MCF 10A (cell line): ENCODE measurements around the gene AIP. TPM values are rescaled to one million over a fixed set of nuclear protein-coding genes. Genes with fewer than 3 reads are reported as not detected.
"Not testable (repeated sequence)": the region's sequence is repeated elsewhere in the genome, so short reads cannot be mapped to it uniquely, and the experiment has no call there.

Experiments
- BruUV-seq: library from RNA; stranded (reverse); fragments of 400-500 nt; replicated peaks from 2 replicates; lab custom pipeline; 2021; lab: Mats Ljungman, UMichigan
- CTCF ChIA-PET: fragments of 300-600 bp; sonication (Branson Sonifier 250); formaldehyde crosslinking; extraction: SDS; loops from one replicate; lab custom pipeline; 2021; ENCODE audit warnings: antibody characterized with exemption, inconsistent platforms; lab: Yijun Ruan, JAX
- POLR2A ChIA-PET: fragments of 300-600, 350-650 bp; sonication (Branson Sonifier 250); formaldehyde crosslinking; extraction: SDS; loops from one replicate; lab custom pipeline; 2020; ENCODE audit warnings: antibody characterized with exemption, inconsistent platforms; lab: Yijun Ruan, JAX
- DNase-seq: peaks from one replicate; pipeline ENCODE4 v3.0.0-alpha.2; 2018; ENCODE audit not compliant: unreplicated experiment
- H3K27ac Mint-ChIP-seq: one replicate; pipeline ENCODE4 v1.8.0; 2022; ENCODE audit warnings: mild to moderate bottlenecking, low read depth, mixed read lengths; ENCODE audit not compliant: unreplicated experiment
- H3K27me3 Mint-ChIP-seq: one replicate; pipeline ENCODE4 v1.8.0; 2022; ENCODE audit warnings: mixed read lengths; ENCODE audit not compliant: insufficient read depth, unreplicated experiment
- H3K36me3 Mint-ChIP-seq: one replicate; pipeline ENCODE4 v1.8.0; 2022; ENCODE audit warnings: mild to moderate bottlenecking, moderate library complexity, mixed read lengths; ENCODE audit not compliant: insufficient read depth, unreplicated experiment
- H3K4me1 Mint-ChIP-seq: one replicate; pipeline ENCODE4 v1.8.0; 2022; ENCODE audit warnings: mixed read lengths; ENCODE audit not compliant: insufficient read depth, unreplicated experiment
- H3K4me3 Mint-ChIP-seq: one replicate; pipeline ENCODE4 v1.8.0; 2022; ENCODE audit warnings: mild to moderate bottlenecking, moderate library complexity, mixed read lengths; ENCODE audit not compliant: unreplicated experiment
- H3K9me3 Mint-ChIP-seq: one replicate; pipeline ENCODE4 v1.8.0; 2022; ENCODE audit warnings: mixed read lengths; ENCODE audit not compliant: unreplicated experiment
- CTCF ChIP-seq: fragments of 200-600 bp; IDR thresholded peaks from one replicate; pipeline ENCODE4 v1.8.0; 2022; ENCODE audit warnings: antibody characterized with exemption, mild to moderate bottlenecking; ENCODE audit not compliant: unreplicated experiment
- intact Hi-C: fragments of 100-400 bp; cut with micrococcal nuclease; formaldehyde crosslinking; loops from 2 replicates; pipeline ENCODE4 v1.14.1; 2022
- total RNA-seq: library from RNA; stranded (reverse); gene quantifications from 2 replicates; pipeline ENCODE4 v1.2.3, GENCODE V29; 2022

AIP gene
- total RNA-seq, 1 experiment from 2014 or later, result 30.5 TPM

GRCh38 chr11:67463680-67464410 is 19.0 kb upstream of the AIP start:
- Mint-ChIP-seq H3K4me3 (peak overlapping the region; percentile 82), H3K36me3 (peaks cover 13% of the 10 kb centered on the region), H3K27ac (peak overlapping the region; percentile 91), H3K9me3 (no peaks in the 10 kb centered on the region), H3K27me3 (no peaks in the 10 kb centered on the region), H3K4me1 (peaks cover 20% of the 10 kb centered on the region)
- ChIA-PET CTCF (interaction anchor here (0.6 to 1.0 kb wide), 2 partner anchors 43 to 44 kb away, joined by 3 to 4 read pairs; no protein-coding TSS in a partner anchor), POLR2A (interaction anchor here (0.5 to 3.2 kb wide), 10 partner anchors 17 to 984 kb away, joined by 3 to 19 read pairs (median 4); partner anchors contain the start of genes AIP, DPP3, PPP1CA and RAD9A)
- intact Hi-C loops, result loop anchor here (1.0 kb wide), 1 partner anchor 21 kb away; the partner anchor contains the start of gene CORO1B
- DNase-seq, result peak; percentile 91
- TSS peak; percentile 25 for BruUV-seq
- no peak for TF ChIP-seq CTCF

GRCh38 chr11:67464411-67465188 is 18.2 kb upstream of the AIP start:
- ChIA-PET CTCF (interaction anchor here (0.7 to 1.6 kb wide), 4 partner anchors 22 to 48 kb away, joined by 3 to 8 read pairs (median 4); partner anchors contain the start of genes CDK2AP2 and CORO1B), POLR2A (interaction anchor here (0.5 to 3.2 kb wide), 15 partner anchors 17 to 1745 kb away, joined by 3 to 19 read pairs (median 4); partner anchors contain the start of genes AIP, CLCF1, FIBP and GSTP1)
- no peaks in the 10 kb centered on the region for H3K27me3 Mint-ChIP-seq
- H3K36me3 Mint-ChIP-seq, result peaks cover 13% of the 10 kb centered on the region
- H3K27ac Mint-ChIP-seq, result peak overlapping the region; percentile 91
- H3K9me3 Mint-ChIP-seq, result no peaks in the 10 kb centered on the region
- no TSS peak for BruUV-seq
- TF ChIP-seq CTCF, result no peak
- H3K4me3 Mint-ChIP-seq, result peak overlapping the region; percentile 82
- DNase-seq, result peak; percentile 91
- H3K4me1 Mint-ChIP-seq, result peaks cover 20% of the 10 kb centered on the region
- intact Hi-C loops, result loop anchor here (1.0 kb wide), 1 partner anchor 21 kb away; the partner anchor contains the start of gene CORO1B

- no peak for TF ChIP-seq CTCF
- BruUV-seq, result TSS peak; percentile 72
- peak overlapping the region; percentile 82 for H3K4me3 Mint-ChIP-seq
- CTCF ChIA-PET, result interaction anchor here (1.0 to 1.6 kb wide), 3 partner anchors 22 to 43 kb away, joined by 3 to 8 read pairs (median 5); partner anchors contain the start of genes CDK2AP2 and CORO1B
- no peaks in the 10 kb centered on the region for H3K27me3 Mint-ChIP-seq
- H3K36me3 Mint-ChIP-seq, result peaks cover 13% of the 10 kb centered on the region
- peak; percentile 42 for DNase-seq
- H3K4me1 Mint-ChIP-seq, result peaks cover 20% of the 10 kb centered on the region
- H3K9me3 Mint-ChIP-seq, result no peaks in the 10 kb centered on the region
- POLR2A ChIA-PET, result interaction anchor here (0.5 to 3.2 kb wide), 13 partner anchors 22 to 1746 kb away, joined by 3 to 19 read pairs (median 4); partner anchors contain the start of genes CLCF1, GSTP1, POLD4 and PPP1CA
- peak overlapping the region; percentile 91 for H3K27ac Mint-ChIP-seq
- intact Hi-C loops, result no loop called here
Observed at GRCh38 chr11:67465189-67465510, 17.7 kb upstream of the AIP start.

- BruUV-seq, H3K9me3 Mint-ChIP-seq, H3K27me3 Mint-ChIP-seq, intact Hi-C loops: not testable (repeated sequence)
- Mint-ChIP-seq H3K27ac (peak overlapping the region; percentile 91), H3K4me3 (peak overlapping the region; percentile 82), H3K4me1 (peaks cover 20% of the 10 kb centered on the region), H3K36me3 (peaks cover 13% of the 10 kb centered on the region)
- ChIA-PET CTCF (interaction anchor here (0.6 to 1.6 kb wide), 3 partner anchors 41 to 45 kb away, joined by 3 to 8 read pairs (median 5); partner anchors contain the start of gene CDK2AP2), POLR2A (interaction anchor here (0.5 to 3.2 kb wide), 12 partner anchors 23 to 1746 kb away, joined by 3 to 19 read pairs (median 4); partner anchors contain the start of genes GSTP1, POLD4, PPP1CA and RAD9A)
- peak; percentile 76 for DNase-seq
Observed at GRCh38 chr11:67465530-67465929, 17.3 kb upstream of the AIP start.
